Stimulated activated CD8-positive, alpha-beta memory T cell treated with anti-CD3 and anti-CD28 coated beads, Interleukin-15, amount 100 ng/mL, for 1 hour (primary cell): Measurements from ENCODE around the gene GZF1.

Experiments used
- DNase-seq: peaks from one replicate; pipeline ENCODE4 v3.0.0-alpha.2; 2020; ENCODE audit warnings: low read depth

The GZF1 gene

DNA sequence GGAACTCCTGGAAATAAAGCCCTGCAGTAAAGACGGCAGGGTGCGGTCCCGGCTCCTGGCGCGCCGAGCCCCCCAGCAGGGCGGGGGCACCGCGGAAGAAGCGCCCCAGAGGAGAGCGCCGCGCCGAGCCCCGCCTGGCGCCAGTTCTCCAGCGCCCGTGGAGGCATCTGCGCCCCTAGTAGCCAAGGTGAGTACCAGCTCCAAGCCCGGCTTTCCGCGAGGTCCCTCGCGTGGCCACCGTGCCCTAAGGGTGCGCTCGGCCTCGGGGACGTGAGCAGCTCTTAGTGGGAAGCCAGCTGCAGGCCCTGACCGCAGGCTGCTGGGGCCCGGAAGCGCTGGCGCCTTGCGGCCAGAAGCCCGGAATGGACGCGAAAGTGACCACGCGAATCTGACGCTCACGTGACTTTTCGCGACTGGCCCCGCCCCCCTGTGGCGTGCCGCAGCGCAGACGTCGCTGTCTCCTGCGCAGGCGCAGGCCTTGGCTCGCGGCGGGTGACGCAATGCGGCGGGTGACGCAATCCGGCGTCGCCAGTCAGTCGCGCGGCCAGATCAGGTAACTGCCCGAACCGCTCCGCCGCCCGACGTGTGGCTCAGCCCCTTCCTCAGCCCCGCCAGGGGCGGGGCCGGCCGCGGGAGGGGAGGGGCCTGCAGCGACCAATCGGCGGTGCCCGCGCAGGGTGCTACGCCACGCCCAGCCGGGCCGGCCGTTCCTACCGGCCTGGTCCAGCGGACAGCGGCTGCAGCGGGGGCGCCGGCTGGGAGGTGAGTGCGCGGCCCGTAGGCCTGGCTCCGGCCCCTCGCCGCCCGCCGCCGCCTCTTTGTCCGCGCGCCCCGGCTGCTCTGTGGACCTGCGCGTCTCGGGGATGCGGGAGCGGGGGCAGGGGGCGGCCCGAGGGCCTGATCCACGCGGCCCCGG lies at the start of gene GZF1:
Gene GZF1 (plus strand): TSS at position 707 of the 916 bp plus-strand sequence. CDS start 2,202 bp downstream, outside the sequence.
- peak; percentile 94 for DNase-seq

DNA sequence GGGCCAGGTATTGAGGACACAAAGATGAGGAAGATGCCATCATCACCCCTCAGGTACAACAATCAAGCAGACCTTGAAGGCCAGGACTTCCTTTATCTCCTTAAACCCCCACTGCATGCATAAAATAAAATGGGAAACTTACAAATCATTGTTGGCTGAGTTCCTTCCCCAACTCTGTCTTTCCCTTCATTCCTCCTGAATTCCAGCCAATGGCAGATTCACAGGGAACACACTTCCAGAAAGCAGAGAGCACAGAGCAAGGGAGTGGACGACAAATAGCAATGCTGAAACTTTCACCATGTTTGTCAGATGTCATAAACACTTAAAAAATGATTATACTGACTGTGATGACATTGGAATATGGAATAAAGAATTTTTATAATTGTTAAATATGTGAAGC lies 48.7 kb upstream of the GZF1 start:
- no peak for DNase-seq

DNA sequence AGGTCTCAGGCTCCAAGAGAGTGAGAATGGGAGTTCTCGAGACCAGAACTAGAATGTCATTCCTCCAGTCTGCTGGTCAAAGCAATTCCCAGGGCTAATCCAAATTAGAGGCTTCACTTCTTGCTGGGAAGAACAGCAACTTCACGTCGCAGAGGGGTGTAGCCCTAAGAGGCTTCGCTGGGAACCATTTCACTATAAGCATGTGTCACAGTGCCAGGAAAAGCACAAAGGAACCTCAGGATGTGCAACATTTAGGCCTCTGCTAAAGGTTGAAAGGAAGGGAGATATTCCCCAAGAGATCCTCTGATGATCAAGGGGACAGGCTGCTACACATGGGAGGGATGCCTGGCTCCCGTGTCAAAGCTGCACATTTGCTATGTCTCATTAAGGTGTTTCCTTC lies 47.3 kb upstream of the GZF1 start:
- no peak for DNase-seq

DNA sequence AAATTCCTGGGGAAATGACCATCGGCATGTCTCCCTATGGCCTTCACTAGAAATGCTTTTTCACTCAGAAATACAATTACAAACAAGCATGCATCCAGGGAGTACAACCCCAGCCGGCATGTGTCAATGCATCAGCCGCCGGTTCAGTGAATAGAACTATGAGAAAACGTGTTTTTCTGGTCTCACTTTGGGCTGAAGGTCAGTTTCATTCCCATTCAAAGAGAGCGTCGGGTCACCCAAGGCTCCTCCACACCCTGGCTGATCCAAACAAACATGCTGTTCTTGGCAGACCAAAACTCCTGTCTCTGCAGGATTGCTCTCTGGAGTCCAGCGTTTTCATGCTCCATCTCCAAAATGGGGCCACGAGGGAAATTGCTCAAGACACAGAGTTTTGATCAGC lies 46.9 kb upstream of the GZF1 start:
- no peak for DNase-seq

DNA sequence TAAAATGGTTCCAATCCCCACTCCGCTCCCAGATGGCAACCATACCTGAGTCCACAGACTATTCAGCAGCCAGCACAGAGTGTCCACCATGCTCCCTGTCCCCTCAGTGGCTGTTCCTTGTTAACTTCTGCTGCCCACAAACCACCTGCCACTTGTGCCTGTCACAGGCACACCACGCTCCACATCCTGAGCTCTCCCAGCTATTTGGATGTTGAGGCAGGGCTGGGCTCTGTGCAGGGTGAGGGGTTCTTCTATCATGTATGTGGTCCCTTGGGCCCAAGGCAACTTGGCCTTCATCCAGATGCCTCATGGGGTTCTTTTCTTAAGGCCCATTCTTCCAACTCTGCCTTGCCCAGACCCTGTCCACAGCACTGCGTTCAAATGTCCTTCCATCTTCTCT lies 45.4 kb upstream of the GZF1 start:
- no peak for DNase-seq

DNA sequence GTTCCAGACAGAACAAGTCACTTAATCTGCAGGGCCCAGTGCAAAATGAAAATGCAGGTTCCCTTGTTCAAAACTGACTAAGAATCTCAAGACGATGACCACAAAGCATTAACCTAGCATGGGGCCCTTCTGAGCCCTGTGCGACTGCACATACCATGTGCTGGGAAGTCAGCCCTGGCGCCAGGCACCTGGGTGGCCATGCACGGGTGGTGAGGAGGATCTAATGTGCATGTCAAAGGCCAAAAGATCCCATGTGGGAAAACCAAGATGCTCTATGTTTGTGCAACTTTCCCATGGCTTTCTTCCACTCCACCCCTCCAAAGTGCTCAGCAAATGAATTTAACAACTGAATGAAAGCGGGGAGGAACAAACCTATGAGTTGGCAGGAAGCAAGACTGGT lies 44.9 kb upstream of the GZF1 start:
- DNase-seq, result no peak

DNA sequence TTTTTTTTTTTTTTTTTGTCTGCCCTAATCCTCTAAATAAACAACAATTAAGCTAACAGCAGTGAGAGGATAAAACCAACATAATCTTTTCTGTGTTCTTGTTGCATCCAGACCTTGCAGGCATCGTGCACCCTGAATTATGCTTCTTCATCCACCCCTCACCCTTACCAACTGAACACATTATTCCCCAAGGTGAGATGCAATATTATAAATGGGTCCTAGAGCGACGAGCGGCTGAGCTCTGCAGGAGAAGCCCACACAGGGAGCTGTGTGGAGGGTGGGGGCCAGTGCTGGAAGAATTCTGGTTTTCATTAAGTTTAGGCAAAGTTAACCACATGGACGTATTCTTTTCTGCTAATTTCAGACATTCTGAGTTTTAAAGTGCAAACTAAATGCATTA lies 43.6 kb upstream of the GZF1 start:
- no peak for DNase-seq

DNA sequence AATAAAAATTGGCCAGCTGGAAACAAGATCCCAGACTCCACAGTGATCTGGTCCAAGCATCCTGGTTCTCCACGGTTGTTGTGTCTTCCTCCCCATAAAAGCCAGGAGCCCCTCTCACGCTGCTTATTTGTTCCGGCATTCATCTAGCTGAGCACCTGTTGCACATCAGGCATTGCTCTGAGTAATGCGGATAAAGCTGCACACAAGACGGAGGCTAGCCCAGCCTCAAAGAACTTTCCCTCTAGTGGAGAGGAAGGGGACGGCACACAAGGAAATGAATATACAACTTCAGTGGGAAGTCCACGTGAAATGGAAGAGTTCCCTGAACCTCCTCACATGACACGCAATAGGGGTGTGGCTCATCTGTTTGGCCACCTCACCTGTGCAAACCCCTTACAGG lies 41.7 kb upstream of the GZF1 start:
- no peak for DNase-seq

DNA sequence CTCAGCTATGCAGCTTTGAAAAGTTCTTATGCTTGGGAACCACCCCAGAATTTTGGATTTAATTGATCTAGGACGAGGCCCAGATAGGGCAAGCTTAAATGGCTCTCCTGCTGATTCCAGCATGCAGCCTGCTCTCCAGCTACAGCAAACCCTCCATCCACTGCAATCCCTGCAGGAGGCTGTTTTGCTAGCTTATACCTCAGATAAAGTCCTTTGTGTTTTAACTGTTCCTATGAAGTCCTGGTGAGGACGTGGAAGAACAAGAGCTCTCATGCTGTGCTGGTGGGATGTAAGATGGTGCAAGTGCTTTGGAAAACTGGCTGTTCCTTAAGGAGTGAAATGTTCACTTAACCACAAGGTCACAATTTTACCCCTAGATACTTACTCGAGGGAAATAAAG lies 36.9 kb upstream of the GZF1 start:
- no peak for DNase-seq

DNA sequence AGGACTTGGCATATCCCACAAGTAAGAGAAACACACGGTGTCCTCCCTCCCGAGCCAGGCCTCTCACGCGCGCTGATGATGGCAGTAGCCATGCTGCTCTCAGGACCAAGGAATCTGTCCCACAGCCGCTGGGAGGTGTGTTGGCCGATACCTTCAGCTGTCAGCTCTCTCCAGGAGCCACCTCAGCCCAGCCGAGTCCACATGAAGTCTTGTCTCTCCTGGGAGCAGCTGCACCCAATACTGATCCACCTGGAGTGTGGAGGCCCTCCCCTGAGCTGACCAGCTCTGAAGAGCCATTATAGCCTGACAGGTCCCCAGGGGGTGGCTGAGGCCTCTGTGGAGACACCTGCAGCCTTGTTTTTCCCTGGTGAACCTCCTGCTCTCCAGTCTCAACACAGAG lies 35.2 kb upstream of the GZF1 start:
- DNase-seq, result no peak

DNA sequence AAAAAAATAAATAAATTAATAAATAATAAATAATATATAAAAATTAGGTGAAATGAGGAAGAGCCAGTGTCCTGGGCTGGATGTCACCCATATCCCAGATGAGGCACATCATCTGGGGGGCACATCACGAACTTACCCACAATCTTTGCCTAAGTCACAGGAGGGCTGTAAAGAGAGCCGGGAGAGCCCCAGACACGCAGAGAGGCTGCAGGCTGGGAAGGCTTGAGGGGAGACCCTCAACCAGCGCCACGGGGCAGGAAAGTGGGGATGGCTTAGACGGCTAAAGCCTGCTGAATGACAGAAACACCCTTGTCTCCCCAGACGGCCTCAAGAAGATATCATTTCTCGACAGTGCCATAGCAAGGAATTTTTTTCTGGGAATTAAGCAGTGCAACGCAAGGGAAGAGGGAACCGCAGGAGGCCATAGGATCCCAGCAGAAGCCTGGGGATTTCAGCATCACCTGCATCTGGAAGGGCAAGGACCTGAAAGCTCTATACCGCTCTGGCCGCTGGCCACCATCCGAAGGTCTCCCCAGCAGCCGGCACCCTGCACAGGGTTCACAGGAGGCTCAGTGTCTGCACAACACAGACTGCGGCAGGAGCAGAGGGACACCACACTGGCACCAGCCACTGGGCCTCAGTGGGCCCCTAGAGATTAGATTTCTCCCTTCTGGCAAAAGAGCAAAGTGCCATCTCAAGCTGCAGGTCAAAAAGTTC lies 34.2 kb upstream of the GZF1 start:
- DNase-seq, result no peak

DNA sequence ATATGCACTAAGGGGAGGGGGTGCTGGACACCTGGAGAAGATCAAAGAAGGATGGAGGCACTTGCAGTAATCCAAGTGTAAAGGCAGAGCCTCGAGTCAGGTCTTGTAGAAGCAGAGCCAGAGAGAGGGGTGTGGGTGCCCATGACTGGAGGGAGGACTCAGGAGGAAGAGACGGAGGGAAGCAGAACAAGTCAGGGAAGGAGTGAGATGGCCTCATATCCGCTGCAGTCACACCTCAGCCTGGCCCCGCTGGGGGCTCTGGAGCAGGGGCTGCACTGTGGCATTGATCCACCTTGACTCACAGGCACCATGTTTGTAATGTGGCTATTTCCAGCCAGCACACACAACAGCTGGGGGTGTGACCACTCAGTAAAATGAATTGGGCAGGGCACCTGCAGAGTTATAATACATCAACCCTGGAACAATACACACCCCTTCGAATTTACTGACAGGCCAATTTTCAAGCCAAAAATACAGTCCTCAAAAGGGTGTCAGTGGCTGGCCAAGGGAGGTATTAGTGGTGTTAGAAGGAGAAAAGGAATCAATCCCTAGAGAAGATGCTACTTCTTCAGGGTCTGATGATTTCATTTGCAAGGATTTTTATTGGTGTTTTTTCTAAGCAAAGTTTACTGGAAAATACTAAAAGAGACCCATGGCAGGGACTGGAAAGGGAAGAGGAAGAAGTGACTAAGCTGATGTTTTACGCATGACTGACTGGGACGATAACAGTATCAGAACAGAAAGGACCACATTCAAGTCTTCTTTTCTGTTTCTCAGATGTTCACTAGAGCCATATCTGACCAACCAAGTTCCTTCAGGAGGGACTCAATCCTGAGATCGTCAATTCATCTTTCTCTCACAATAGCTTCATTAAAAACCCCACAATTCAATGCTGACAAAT lies 30.3 kb upstream of the GZF1 start:
- no peak for DNase-seq

DNA sequence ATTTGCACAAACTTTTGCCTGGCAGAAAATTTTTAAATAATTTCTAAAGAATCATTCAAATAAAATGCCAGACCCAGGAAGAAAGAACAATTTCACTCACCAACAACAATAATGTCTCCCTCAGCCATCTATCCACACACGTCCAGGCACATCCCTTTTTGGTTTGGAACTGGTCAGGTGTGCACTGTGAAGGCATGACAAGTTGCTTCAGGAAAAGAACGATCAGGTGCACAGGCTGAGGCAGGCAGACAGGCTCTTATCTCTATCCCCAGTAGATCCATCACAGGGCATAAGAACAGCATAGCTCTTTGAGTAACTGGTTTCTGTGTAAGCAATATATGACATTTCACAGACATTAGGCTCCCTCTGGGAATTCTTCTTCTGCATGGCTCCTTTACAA lies 29.5 kb upstream of the GZF1 start:
- DNase-seq, result no peak

DNA sequence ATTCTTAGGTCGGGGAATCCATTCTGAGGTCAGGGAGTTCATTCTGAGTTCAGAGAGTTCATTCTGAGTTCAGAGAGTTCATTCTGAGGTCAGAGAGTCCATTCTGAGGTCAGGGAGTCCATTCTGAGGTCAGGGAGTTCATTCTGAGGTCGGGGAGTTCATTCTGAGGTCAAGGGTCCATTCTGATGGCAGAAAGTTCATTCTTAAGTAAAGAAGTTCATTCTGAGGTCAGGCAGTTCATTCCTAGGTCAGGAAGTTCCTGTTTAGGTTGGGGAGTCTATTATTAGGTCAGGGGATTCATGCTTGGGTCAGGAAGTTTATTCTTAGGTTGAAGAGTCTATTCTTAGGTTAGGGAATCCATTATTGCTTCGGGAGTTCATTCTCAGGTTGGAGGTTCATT lies 27.9 kb upstream of the GZF1 start:
- no peak for DNase-seq

DNA sequence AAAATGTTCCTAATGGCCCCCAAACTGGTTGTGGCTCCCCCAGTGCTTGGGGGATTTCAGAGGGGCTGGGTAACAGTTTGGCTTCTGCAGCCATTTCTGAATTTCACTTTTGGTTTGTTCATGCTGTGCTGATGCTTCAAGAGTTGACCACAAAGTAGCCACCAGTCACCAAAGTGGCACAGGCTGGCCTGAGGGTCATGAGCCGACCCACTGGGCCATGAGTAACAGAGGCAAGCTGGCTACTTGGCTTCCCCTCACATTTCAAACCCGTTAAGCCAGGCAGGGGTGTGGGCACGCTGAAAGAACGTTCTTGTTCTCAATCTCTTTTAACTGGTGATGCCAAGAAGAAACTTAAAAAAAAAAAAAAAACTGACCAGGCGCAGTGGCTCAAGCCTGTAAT lies 26.5 kb upstream of the GZF1 start:
- DNase-seq, result no peak

DNA sequence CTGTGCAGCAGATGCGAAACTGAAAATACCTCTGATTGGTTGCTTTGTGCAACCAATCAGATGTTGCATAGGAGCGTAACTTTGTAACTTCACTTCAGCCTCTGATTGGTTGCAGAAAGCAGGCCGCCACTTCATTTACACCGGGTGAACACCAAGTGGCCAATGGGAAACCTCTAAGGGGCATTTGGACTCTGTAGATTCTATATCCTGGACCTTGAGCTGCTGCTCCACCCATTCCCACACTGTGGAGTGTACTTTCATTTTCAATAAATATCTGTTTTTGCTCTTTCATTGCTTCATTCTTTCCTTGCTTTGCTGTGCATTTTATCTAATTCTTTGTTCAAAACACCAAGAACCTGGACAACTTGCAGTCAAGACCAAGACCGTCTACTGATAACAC lies 25.5 kb upstream of the GZF1 start:
- DNase-seq, result no peak

DNA sequence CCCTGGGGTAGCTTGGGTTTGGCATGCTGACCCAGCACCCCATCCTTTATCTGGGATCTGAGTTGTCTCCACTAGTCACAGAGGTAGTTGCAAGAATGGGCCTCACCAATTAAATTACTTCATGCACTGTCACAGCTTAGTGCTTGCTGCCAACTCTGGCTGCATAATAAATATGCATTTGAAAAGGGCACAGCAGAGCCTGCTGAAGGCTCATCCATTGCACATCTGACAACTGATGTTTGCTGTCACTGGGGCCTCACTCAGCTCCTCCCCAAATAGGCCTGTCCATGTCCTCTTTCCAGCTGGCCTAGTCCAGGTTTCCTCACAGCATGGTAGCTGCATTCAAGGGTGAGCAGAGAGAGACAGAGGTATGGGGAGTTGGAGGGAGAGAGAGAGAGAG lies 24.7 kb upstream of the GZF1 start:
- no peak for DNase-seq

DNA sequence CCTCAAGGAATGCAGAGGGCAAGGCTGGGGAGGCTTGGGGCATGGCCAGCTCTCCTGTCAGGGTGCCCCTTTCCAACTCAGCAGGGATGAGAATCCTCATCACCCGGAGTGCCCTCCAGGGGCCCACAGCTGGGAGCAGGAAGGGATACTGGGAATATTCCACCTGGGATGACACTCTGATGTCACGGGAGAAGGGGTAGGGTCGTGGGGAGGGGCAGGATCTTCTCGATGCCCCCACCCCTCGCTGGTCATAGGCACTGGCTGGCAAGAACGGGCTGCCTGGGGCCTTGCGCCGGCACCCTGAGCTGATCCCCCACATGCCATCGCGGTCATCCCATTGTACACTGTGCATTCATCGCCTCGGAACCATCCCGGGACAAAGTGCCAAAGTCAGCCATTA lies 22.0 kb upstream of the GZF1 start:
- no peak for DNase-seq

DNA sequence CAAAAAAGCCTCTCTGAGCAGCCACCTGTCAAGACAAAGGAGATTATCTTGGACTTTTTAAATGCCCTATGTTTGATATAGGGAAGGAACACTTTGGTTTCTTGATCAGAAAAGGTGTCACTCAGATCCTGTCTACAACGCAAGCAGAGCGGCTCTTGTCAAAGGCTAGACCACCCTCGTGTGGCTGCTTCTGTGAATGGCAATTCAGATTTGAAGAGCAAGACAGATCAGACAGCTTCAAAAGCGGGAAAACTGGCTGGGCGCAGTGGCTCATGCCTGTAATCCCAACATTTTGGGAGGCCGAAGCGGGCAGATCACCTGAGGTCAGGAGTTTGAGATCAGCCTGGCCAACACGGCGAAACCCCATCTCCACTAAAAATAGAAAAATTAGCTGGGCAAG lies 21.5 kb upstream of the GZF1 start:
- DNase-seq, result no peak

DNA sequence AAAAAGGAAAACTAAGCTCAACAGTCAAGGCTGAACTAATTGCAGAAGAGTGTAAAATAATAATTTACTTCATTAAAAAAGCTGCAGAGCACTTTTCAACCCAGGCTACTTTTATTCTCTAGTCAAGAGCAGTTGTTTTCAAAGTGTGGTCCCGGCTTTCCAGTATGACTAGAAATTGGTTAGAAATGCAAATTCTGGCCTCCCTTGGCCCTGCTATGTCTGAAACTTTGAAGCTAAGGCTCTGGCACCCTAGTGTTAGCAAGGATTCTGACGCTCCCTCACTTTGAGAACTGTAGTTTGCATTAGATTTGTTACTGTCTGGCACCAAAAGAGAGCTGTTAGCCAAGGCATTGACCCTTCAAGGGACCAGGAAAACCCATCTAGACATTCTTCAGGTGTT lies 20.9 kb upstream of the GZF1 start:
- DNase-seq, result no peak

DNA sequence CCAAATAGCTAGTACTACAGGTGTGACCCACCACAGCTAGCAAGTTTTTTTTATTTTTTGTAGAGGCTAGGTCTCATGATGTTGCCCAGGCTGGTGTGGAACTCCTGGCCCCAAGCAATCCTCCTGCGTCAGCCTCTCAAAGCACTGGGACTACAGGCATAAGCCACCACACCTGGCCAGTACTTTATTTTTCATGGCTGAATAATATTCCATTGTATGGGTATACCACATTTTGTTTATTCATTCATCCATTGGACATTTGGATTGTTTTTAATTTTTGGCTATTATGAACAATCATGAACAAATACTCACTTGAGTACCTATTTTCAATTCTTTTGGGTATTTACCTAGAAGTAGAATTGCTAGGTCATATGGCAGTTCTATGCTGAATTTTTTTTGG lies 18.4 kb upstream of the GZF1 start:
- DNase-seq, result no peak

DNA sequence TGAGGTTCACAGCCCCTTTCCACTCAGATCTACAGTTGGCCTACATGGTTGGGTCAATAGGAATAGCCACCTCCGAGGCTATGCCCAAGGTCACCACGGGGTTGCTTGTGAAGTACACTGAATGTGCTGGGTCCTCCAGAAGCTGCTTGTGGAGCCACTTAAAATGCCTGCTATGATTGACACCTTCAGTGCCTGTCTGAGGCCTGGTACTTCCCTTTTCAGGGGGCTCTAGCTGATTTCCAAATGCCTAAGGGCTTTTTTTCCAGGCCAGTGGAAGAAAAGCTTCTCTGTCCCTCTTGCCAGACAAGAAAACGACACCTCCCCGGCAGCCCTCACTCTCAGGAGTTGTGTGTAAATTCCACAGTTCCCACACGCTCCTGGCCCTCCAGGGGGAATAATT lies 17.6 kb upstream of the GZF1 start:
- DNase-seq, result no peak

DNA sequence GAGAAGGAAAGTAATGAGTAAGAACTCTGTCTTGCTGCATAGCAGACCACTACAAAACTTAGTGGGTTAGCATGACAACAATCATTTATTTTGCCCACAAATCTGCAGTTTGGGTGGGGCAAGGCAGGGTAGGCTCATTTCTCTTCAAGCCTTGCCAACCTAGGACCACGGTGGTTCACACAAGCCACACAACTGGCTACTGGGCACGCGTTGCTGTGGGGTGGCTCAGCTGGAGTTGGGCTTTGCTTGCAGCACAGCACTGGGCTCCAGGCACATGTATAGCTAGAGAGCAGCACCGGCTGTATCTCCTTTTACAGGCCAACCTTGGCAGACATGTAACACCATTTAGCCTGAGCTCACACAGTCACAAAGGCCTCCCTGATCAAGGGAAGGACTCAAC lies 16.0 kb upstream of the GZF1 start:
- no peak for DNase-seq
